Suprapubic skin (tissue), 3 donors: ENCODE measurements around the gene ACACB.

Source experiments
- EP300 ChIP-seq: sonication (generic); formaldehyde crosslinking; IDR thresholded peaks from one replicate; pipeline ENCODE4 v1.6.1; 2017; ENCODE audit warnings: antibody characterized with exemption
- TF ChIP-seq, protein P1 (sequence below), 2 donors: fragments of 200-600 bp in 1 of 2; fragments of 450-650 bp in 1 of 2; sonication (generic) in 1 of 2; IDR thresholded peaks; one replicate each; pipeline ENCODE4 v1.5.1; 2016 to 2019; ENCODE audit warnings: antibody characterized with exemption in 2 of 2, mild to moderate bottlenecking in 1 of 2, moderate library complexity in 1 of 2

DNA sequence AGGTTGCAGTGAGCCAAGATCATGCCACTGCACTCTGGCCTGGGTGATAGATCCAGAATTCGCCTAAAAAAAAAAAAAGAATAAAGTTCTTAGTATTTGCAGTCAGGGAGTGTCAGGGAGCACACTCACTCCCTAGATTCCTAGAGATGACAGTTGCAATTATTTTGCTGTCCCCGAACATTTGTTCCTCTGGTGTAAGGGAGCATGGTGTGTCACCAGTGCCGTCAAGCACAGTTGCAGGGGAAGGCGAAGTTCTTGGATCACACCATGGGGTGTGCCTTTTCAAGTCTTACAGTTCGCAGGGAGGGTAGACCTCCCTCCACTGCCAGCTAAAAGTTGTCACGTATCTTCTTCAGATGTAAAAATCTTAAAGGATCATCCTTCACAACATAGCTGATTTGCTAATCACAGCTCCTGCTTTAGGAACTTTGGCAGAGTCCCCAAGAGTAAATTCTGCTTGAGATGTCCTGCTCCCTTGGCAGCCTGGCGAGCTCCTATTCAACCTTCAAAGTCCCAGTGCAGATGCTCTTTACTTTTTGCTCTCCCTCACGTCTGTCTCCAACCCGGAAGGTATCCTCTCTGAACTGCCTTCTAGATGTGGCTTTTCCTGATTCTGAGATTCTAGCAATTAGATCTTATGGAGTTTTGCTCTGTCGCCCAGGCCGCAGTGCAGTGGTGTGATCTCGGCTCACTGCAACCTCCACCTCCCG, 11.3 kb downstream of the ACACB start:
- TF ChIP-seq, protein P1, sequence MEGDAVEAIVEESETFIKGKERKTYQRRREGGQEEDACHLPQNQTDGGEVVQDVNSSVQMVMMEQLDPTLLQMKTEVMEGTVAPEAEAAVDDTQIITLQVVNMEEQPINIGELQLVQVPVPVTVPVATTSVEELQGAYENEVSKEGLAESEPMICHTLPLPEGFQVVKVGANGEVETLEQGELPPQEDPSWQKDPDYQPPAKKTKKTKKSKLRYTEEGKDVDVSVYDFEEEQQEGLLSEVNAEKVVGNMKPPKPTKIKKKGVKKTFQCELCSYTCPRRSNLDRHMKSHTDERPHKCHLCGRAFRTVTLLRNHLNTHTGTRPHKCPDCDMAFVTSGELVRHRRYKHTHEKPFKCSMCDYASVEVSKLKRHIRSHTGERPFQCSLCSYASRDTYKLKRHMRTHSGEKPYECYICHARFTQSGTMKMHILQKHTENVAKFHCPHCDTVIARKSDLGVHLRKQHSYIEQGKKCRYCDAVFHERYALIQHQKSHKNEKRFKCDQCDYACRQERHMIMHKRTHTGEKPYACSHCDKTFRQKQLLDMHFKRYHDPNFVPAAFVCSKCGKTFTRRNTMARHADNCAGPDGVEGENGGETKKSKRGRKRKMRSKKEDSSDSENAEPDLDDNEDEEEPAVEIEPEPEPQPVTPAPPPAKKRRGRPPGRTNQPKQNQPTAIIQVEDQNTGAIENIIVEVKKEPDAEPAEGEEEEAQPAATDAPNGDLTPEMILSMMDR (IDR thresholded peaks at IDR 0.05) = no peak
- TF ChIP-seq EP300 = no peak
